Stimulated activated CD4-positive, alpha-beta T cell treated with anti-CD3 and anti-CD28 coated beads, Interleukin-12 subunit alpha, Interleukin-12 subunit beta, amount 100 ng/mL, for 48 hours (primary cell): ENCODE results near the gene ENTPD6.
"Not testable (repeated sequence)": the region's sequence is repeated elsewhere in the genome, so short reads cannot be mapped to it uniquely, and the experiment has no call there.

Experiments used
- DNase-seq, 3 donors: peaks; one replicate each; pipeline ENCODE4 v3.0.0-alpha.2; 2020; ENCODE audit warnings: low read depth in 2 of 3, low spot score in 1 of 3

Gene ENTPD6

GRCh38 chr20:25240851-25241658 lies 45.5 kb downstream of the ENTPD6 start:
- not testable (repeated sequence) for DNase-seq

DNA sequence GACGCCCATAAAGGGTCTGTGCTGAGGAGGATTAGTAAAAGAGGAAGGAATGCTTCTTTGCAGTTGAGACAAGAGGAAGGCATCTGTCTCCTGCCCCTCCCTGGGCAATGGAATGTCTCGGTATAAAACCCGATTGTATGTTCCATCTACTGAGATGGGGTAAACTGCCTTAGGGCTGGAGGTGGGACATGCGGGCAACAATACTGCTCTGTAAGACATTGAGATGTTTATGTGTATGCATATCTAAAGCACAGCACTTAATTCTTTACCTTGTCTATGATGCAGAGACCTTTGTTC lies 46.1 kb downstream of the ENTPD6 start:
- DNase-seq: not testable (repeated sequence)

GRCh38 chr20:25242231-25242630 lies 46.7 kb downstream of the ENTPD6 start:
- no peak for DNase-seq

DNA sequence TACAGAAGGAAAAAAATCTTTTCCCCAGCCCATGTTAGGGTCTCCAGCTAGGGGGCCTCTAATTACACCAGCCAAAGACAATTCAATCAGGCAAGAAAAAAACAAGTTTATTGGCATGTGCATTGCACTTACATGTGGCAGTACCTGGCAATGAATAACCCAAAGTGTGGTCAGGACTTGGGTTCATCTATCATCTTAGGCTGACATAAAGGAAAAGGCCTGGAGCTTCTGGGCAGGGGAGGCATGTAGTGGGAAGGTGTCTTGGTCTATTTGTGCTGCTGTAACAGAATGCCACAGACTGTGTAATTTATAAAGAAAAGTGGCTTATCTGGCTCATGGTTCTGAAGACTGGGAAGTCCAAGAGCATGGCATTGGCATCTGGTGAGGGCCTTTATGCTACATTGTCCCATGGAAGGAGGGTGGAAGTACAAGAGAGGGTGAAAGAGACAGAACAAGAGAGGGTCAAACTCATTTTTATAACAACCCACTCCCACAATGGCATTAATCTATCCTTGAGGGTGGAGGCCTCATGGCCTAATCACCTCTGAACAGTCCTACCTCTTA lies 48.0 kb downstream of the ENTPD6 start:
- DNase-seq: no peak

DNA sequence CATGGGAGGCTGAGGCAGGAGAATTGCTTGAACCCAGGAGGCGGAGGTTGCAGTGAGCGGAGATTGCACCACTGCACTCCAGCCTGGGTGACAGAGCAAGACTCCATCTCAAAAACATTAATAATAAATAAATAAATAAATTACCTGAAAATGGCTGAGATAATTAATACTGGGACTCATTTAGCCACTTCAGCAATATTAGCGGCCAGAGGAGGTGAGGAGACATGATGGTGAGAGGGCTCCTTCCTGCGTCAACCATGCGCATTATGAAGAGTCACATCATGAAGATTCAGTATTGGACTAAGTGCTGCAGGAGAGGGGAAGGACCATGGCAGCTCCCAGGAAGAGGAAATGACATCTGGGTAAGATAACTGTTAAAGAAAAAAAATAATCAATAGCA lies 49.5 kb downstream of the ENTPD6 start:
- no peak for DNase-seq

GRCh38 chr20:25245461-25245860 lies 49.9 kb downstream of the ENTPD6 start:
- no peak for DNase-seq

DNA sequence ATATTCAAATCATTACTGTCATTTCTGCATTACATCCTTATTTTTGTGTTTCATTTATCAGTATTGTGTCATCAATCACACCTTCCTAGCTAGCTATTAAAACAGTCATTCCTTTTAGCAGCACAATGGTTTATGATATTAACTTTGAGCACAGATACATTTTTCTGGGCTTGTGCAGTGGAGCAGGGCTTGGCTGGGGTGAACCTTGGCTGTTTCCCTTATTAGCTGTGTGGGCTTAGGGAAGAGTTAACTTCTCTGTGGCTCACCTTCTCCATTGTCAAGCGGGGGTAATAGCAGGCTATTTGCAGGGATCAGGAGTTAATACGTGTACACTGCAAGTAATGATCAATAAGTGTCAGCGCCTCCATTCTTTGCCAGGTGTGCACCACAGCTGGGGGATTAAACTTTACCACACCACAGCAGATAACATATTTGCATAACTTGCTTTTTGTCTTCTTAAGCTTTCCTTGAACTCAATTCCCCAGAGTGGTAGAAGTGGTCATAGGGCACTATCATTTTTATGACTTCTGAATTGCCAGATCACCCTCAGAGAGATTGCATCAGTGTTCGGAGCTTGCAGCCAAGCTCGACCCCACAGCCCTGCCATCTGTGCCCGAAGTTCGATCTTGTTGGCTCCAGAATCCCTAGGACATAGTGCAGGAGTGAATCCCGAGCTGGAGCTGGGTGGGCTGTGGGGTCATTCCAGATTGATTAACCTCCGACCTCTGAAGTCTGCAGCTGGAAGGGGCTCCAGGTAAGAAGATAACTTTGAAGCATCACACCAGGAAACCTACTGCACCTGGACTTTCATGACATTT lies 50.9 kb downstream of the ENTPD6 start:
- no peak for DNase-seq

- DNase-seq: no peak
Measured at GRCh38 chr20:25247000-25247517, 51.5 kb downstream of the ENTPD6 start.

- peak in 1 of 3 donors; percentile 11 for DNase-seq
Measured at GRCh38 chr20:25247518-25247955, 52.0 kb downstream of the ENTPD6 start.

DNA sequence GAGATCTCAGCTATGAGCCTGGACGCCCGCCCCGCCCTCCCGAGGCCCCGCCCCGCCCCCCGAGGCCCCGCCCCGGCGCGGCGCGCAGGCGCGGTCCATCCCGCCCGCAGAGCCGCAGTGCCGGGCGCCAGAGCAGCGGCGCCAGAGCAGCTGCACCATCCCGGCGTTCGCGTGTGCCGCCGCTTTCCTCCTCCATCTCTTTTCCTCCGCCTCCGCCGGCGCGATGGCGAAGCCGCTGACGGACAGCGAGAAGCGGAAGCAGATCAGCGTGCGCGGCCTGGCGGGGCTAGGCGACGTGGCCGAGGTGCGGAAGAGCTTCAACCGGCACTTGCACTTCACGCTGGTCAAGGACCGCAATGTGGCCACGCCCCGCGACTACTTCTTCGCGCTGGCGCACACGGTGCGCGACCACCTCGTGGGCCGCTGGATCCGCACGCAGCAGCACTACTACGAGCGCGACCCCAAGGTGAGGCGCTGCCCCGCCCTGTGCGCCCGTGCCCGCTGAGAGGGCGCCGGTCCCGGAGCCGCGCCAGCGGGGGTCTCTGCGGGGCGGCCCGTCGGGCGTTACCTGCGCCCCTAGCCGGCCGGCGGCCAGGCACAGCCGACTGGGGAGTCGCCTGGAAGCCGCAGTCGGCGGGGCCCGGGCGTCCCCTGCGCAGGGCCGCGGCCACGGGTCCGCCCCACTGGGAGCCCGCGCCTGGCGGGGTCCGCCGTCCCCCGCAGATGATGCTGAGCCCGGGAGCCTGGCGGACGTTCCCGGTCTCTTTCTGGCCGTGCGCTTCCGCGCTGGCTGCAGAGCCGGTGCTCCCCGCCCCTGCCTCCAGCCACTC lies 52.7 kb downstream of the ENTPD6 start, which contains the start of gene PYGB:
TSS of gene PYGB (plus strand) at position 130 of the 830 bp plus-strand sequence. CDS start at position 224, 94 bp downstream.
- DNase-seq: peak; percentile 56 to 65 (median 62)

DNA sequence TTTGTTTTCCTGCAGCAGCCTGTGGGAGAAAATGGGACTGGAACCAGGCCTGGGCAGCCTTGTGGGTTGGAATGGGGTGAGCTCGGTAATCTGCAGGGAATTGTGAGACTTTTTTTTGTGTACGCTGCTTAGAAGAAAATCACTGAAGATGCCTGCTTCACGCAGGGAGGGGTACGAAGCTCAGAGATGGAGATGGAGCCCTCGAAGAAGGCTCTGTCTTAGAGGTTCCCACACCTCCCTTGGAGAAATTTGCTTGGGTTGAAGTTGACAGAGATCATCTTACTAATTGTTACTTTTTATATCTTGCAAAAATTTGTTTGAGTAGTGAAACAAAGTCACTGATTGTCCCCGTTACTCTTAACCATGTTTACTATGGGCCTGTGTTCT lies 53.3 kb downstream of the ENTPD6 start:
- DNase-seq: no peak

DNA sequence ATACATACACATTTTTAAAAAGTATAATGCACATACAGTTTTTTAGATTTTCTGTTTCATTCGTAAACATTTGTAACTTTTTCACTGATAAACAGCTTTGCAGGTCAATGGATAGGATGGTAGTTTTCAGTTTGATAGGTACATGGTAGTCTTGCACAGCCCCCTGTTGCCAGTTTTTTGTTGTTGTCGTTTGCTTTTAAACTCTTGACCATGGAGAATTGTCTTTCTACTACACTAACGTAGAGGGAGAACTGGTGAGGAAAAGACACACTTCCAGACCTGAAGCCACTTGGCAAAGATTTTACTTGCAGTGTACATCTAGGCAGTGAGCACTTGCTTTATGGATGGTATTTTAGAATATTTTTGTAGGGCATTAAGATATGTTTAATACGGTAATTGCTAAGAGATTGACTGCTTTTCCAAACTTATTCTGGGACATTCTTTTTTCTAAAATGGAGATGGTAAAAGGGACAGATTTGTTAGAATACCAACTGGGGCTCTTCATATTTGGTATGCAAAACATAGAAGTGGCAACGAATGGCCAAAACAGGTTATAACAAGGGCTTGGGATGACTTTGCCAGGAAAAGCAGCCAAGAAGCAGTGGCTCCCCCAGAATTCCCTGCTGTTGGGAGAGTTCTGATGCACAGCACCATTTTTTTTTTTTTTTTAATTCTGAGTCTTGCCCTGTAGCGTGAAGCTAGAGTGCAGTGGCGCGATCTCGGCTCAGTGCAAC lies 53.9 kb downstream of the ENTPD6 start:
- no peak for DNase-seq

DNA sequence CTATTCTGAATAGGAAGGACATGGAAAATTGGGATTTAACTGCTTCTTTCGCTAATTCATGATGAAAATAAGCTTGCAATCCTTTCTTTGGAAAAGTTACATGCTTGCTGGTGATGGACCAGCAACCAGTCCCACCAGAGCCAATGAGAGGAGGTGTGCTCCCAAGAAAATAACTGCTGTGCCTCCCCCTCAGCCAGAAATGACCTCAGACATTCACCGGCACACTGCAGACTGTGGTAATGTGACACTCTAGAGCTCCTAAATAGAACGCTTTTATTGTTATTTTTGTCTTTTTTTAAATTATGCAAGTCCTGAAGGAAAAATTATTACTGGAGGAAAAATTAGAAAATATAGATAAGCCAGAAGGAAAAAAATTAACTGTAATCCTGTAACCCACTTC lies 55.0 kb downstream of the ENTPD6 start:
- no peak for DNase-seq

GRCh38 chr20:25251019-25251418 lies 55.5 kb downstream of the ENTPD6 start:
- DNase-seq: no peak

DNA sequence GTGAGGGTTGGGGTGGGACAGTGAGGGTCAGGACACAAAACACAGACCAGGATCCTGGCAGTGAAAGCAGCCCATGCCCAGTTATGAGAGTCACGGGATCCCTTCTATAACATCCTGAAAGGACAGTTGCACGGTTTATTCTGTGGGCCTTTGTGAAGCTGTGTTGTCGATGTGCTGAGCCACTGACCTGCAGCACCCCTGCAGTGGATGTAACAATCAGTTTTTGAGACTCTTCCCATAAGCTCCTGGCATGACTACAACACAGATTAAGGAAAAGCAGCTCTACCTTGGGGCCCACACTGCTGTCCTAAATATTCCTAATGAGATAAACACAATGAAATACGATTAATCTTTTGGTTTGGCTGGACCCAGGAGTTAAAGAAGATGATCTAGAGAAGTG lies 56.0 kb downstream of the ENTPD6 start:
- DNase-seq: no peak

- DNase-seq: no peak
Measured at GRCh38 chr20:25252230-25252651, 56.7 kb downstream of the ENTPD6 start.

- no peak for DNase-seq
Measured at GRCh38 chr20:25252686-25253421, 57.3 kb downstream of the ENTPD6 start.

DNA sequence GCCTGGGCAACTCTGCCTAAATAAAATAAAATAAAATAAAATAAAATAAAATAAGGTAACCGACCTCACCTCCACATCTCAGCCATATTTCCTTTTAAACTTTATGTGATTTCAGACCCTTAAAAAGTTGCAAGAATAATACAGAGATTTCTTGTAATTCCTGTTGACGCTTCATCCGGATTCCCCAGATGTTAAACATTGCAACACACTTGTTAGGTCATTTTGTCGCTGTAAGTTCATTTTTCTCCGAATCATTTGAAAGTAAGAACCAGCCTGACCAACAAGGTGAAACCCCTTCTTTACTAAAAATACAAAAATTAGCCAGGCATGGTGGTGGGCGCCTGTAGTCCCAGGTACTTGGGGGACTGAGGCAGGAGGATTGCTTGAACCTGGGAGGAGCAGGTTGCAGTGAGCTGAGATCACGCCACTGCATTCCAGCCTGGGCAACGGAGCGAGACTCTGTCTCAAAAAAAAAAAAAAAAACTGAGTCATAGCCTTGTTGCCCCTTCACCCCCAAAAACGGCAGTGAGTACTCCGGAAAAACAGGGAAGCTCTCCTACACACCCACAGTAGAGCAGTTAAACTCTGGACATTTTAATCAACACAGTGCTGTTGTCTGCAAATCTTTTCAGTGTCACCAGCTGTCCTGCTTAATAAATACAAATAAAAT lies 58.2 kb downstream of the ENTPD6 start:
- no peak for DNase-seq

GRCh38 chr20:25254571-25254970 lies 59.1 kb downstream of the ENTPD6 start:
- no peak for DNase-seq
